ENCODE data around the gene INSR. TPM values are rescaled to one million over a fixed set of nuclear protein-coding genes. Genes with fewer than 3 reads are reported as not detected.

Gene INSR
- total and polyA plus RNA-seq, 2 experiments from 2014 or later = 19.2 to 52.1 TPM

GRCh38 chr19:7069042-7069903, 224.9 kb downstream of the INSR start, which contains the start of gene ZNF557:
ZNF557 (plus strand) TSS chr19:7069703; CDS start chr19:7075075, 5,372 bp downstream.
- Histone ChIP-seq H4K20me1 (replicated peaks; ENCODE audit: insufficient read depth) (no peaks in the 10 kb centered on the region), H3K4me2 (peak within 1 kb of the TSS; percentile 84), H3K36me3 (ENCODE audit: insufficient read depth) (peaks cover 8% of the 10 kb centered on the region), H3F3A (replicated peaks; ENCODE audit: low read depth) (no peaks in the 10 kb centered on the region), H3K27ac (ENCODE audit: low read depth) (peak within 1 kb of the TSS; percentile 88), H3K4me3 (peak within 1 kb of the TSS; percentile 98), H3K79me2 (replicated peaks; ENCODE audit: insufficient read depth) (peaks cover 12% of the 10 kb centered on the region; the same call in 1 of the 2 replicates), H3K9me2 (ENCODE audit: insufficient read depth) (no peaks in the 10 kb centered on the region), H2AFZ (peak within 1 kb of the TSS; percentile 99), H3K27me3 (ENCODE audit: insufficient read depth) (no peaks in the 10 kb centered on the region), H3K4me1 (ENCODE audit: insufficient read depth) (no peaks in the 10 kb centered on the region)
- ATAC-seq = peak; percentile 98
- peak; percentile 99 for DNase-seq (ENCODE audit: low spot score)
- H3K27ac Mint-ChIP-seq = peak within 1 kb of the TSS; percentile 97
- no peaks in the 10 kb centered on the region; the same call in 2 of the 3 replicates for H3K4me1 Mint-ChIP-seq
- peak within 1 kb of the TSS; percentile 93 for H3K4me3 Mint-ChIP-seq
- H3K9me3 Mint-ChIP-seq = peaks cover 43% of the 10 kb centered on the region
- peaks cover 42% of the 10 kb centered on the region for H3K36me3 Mint-ChIP-seq (ENCODE audit: low read depth)
- peaks cover 13% of the 10 kb centered on the region for H3K27me3 Mint-ChIP-seq (ENCODE audit: insufficient read depth, low read depth, poor library complexity)
- peak; percentile 67 for TF ChIP-seq ETS1 (IDR thresholded peaks at IDR 0.05)
- TF ChIP-seq EZH2 (IDR thresholded peaks at IDR 0.05; ENCODE audit: low read depth, unreplicated experiment) = no peak
- TF ChIP-seq POLR2AphosphoS5 (IDR thresholded peaks at IDR 0.05; ENCODE audit: low read depth) = peak; percentile 83

GRCh38 chr19:7068599-7068998, 225.6 kb downstream of the INSR start:
- no peaks in the 10 kb centered on the region for H3K4me1 ChIP-seq (ENCODE audit: insufficient read depth)
- no peaks in the 10 kb centered on the region; the same call in 2 of the 3 replicates for H3K4me1 Mint-ChIP-seq
- peak overlapping the region; percentile 69; the same call in 1 of the 2 replicates for H3K4me2 ChIP-seq
- no peaks in the 10 kb centered on the region for H4K20me1 ChIP-seq (replicated peaks; ENCODE audit: insufficient read depth)
- 0 out of 2 replicates have a peak overlapping the region, but pooled peaks have one; percentile 34 for H3K4me3 ChIP-seq
- DNase-seq (ENCODE audit: low spot score) = no peak
- peaks cover 12% of the 10 kb centered on the region; the same call in 1 of the 2 replicates for H3K79me2 ChIP-seq (replicated peaks; ENCODE audit: insufficient read depth)
- peaks cover 8% of the 10 kb centered on the region; the same call in 1 of the 2 replicates for H3K36me3 ChIP-seq (ENCODE audit: insufficient read depth)
- peak overlapping the region; percentile 98; the same call in 1 of the 2 replicates for H2AFZ ChIP-seq
- peaks cover 10% of the 10 kb centered on the region for H3K27me3 Mint-ChIP-seq (ENCODE audit: insufficient read depth, low read depth, poor library complexity)
- H3K27ac ChIP-seq (ENCODE audit: low read depth) = no peak overlapping the region
- H3K36me3 Mint-ChIP-seq (ENCODE audit: low read depth) = peaks cover 38% of the 10 kb centered on the region
- H3K9me2 ChIP-seq (ENCODE audit: insufficient read depth) = no peaks in the 10 kb centered on the region
- no peaks in the 10 kb centered on the region for H3F3A ChIP-seq (replicated peaks; ENCODE audit: low read depth)
- H3K27ac Mint-ChIP-seq = peak overlapping the region; percentile 97; the same call in 1 of the 2 replicates
- peaks cover 44% of the 10 kb centered on the region for H3K9me3 Mint-ChIP-seq
- H3K4me3 Mint-ChIP-seq = peak overlapping the region; percentile 93
- no peak for ATAC-seq
- no peaks in the 10 kb centered on the region for H3K27me3 ChIP-seq (ENCODE audit: insufficient read depth)
- TF ChIP-seq ETS1 (IDR thresholded peaks at IDR 0.05) (no peak), POLR2AphosphoS5 (IDR thresholded peaks at IDR 0.05; ENCODE audit: low read depth) (no peak), CREB1 (CRISPR knock-in tag; IDR thresholded peaks at IDR 0.05; ENCODE audit: low read depth) (no peak), JUNB (IDR thresholded peaks at IDR 0.05; ENCODE audit: unreplicated experiment) (no peak), CTCF (conservative IDR thresholded peaks at IDR 0.05; ENCODE audit: low read depth in 2 of 2) (no peak), ZNF462 (CRISPR knock-in tag; IDR thresholded peaks at IDR 0.05) (no peak)
